Parathyroid adenoma (tissue), 2 donors: ENCODE measurements around the gene IL20RB.

Source experiments
- H2AFZ ChIP-seq: fragments of 300-600 bp; sonication (generic); one replicate; pipeline ENCODE4 v1.7.0; 2017; ENCODE audit warnings: antibody characterized with exemption, mild to moderate bottlenecking
- H3K27ac ChIP-seq: fragments of 300-600 bp; sonication (generic); one replicate; pipeline ENCODE4 v1.7.0; 2017
- H3K27me3 ChIP-seq: fragments of 300-600 bp; sonication (generic); one replicate; pipeline ENCODE4 v1.7.0; 2017; ENCODE audit warnings: low read length; ENCODE audit not compliant: control insufficient read depth, insufficient read depth
- H3K36me3 ChIP-seq: fragments of 300-600 bp; sonication (generic); one replicate; pipeline ENCODE4 v1.7.0; 2017; ENCODE audit warnings: low read length; ENCODE audit not compliant: control insufficient read depth, insufficient read depth
- H3K4me1 ChIP-seq: fragments of 300-600 bp; sonication (generic); one replicate; pipeline ENCODE4 v1.7.0; 2017; ENCODE audit warnings: control low read depth
- H3K4me2 ChIP-seq: fragments of 300-600 bp; sonication (generic); one replicate; pipeline ENCODE4 v1.7.0; 2017; ENCODE audit warnings: low read length
- H3K4me3 ChIP-seq: fragments of 300-600 bp; sonication (generic); one replicate; pipeline ENCODE4 v1.7.0; 2017; ENCODE audit warnings: low read depth, low read length
- H3K79me2 ChIP-seq: fragments of 300-600 bp; sonication (generic); one replicate; pipeline ENCODE4 v1.7.0; 2017; ENCODE audit warnings: control low read depth
- H3K9ac ChIP-seq: fragments of 300-600 bp; sonication (generic); one replicate; pipeline ENCODE4 v1.7.0; 2017; ENCODE audit warnings: mild to moderate bottlenecking
- H3K9me3 ChIP-seq: fragments of 300-600 bp; sonication (generic); one replicate; pipeline ENCODE4 v1.7.0; 2017; ENCODE audit warnings: low read length; ENCODE audit not compliant: control insufficient read depth
- TF ChIP-seq, protein P1 (sequence below): fragments of 300-600 bp; sonication (generic); IDR thresholded peaks from one replicate; pipeline ENCODE4 v1.7.0; 2017; ENCODE audit warnings: antibody characterized with exemption, mild to moderate bottlenecking
- donor health status: primary hyperparathyroidism.

Gene IL20RB

DNA sequence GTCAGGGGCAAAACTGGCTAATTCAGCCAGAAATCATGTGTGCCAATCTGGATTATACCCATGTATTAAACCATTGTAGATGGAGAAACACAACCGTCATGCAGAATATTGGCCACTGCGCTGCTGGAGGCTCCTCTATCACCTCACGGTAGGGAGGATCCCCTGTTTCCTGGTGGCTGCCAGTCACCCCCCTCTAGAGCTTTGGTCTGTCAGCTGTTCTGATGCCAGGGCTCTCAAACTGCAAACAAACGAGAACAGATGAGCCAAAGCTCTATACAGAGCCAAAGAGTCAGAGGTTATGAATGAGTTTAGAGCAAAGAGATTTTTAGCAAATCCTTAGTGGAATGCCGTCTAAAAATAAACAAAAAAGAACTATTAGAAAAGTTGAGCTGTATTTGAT, 62.5 kb downstream of the IL20RB start:
- H3K4me2 ChIP-seq: no peak overlapping the region
- H3K27ac ChIP-seq: no peak overlapping the region
- no peaks in the 10 kb centered on the region for H3K9me3 ChIP-seq
- H3K36me3 ChIP-seq: no peaks in the 10 kb centered on the region
- H3K4me1 ChIP-seq: no peaks in the 10 kb centered on the region
- TF ChIP-seq, protein P1, sequence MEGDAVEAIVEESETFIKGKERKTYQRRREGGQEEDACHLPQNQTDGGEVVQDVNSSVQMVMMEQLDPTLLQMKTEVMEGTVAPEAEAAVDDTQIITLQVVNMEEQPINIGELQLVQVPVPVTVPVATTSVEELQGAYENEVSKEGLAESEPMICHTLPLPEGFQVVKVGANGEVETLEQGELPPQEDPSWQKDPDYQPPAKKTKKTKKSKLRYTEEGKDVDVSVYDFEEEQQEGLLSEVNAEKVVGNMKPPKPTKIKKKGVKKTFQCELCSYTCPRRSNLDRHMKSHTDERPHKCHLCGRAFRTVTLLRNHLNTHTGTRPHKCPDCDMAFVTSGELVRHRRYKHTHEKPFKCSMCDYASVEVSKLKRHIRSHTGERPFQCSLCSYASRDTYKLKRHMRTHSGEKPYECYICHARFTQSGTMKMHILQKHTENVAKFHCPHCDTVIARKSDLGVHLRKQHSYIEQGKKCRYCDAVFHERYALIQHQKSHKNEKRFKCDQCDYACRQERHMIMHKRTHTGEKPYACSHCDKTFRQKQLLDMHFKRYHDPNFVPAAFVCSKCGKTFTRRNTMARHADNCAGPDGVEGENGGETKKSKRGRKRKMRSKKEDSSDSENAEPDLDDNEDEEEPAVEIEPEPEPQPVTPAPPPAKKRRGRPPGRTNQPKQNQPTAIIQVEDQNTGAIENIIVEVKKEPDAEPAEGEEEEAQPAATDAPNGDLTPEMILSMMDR: no peak
- H3K4me3 ChIP-seq: no peak overlapping the region
- H2AFZ ChIP-seq: no peak overlapping the region
- H3K9ac ChIP-seq: no peak overlapping the region
- H3K27me3 ChIP-seq: no peaks in the 10 kb centered on the region
- H3K79me2 ChIP-seq: no peaks in the 10 kb centered on the region

DNA sequence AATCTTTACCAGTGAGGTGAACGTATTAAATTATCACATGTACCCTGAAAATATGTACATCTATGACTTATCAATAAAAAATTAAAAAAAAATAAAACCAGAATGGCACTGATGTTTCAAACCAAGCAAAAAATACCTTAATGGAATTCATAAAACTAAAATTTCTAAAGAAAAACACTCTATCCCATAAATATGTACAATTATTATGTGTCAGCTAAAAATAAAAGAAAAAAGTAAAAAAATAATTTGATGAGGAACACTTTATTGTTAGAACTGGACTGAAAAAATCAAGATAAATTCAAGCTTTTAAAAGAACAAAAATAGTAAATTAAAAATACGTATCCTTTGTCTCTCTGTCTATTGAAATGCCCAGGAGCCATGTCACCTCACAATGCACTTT, 63.1 kb downstream of the IL20RB start:
- TF ChIP-seq, protein P1: no peak
- no peak overlapping the region for H2AFZ ChIP-seq
- no peaks in the 10 kb centered on the region for H3K27me3 ChIP-seq
- no peaks in the 10 kb centered on the region for H3K79me2 ChIP-seq
- H3K27ac ChIP-seq: no peak overlapping the region
- no peak overlapping the region for H3K4me2 ChIP-seq
- H3K36me3 ChIP-seq: no peaks in the 10 kb centered on the region
- no peak overlapping the region for H3K9ac ChIP-seq
- H3K4me1 ChIP-seq: no peaks in the 10 kb centered on the region
- no peaks in the 10 kb centered on the region for H3K9me3 ChIP-seq
- no peak overlapping the region for H3K4me3 ChIP-seq

DNA sequence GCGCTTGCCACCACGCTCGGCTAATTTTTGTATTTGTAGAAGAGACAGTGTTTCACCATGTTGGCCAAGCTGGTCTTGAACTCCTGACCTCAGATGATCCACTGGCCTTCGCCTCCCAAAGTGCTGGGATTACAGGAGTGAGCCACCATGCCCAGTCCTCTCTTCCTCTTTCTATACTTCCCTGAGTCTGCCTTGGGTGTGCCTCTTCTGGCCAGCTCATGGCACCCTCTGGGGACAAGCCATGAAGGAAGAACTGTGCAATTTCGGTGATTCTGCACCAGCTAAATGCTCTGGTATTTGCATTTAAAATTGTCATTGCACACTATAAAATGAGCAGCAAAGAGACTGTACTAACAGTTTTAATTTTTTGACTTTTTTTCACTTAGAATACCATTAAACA, 66.6 kb downstream of the IL20RB start:
- Histone ChIP-seq H3K9ac (no peak overlapping the region), H3K79me2 (no peaks in the 10 kb centered on the region), H3K4me1 (no peaks in the 10 kb centered on the region), H3K27ac (no peak overlapping the region), H2AFZ (no peak overlapping the region), H3K36me3 (no peaks in the 10 kb centered on the region), H3K4me2 (no peak overlapping the region), H3K27me3 (no peaks in the 10 kb centered on the region), H3K9me3 (no peaks in the 10 kb centered on the region), H3K4me3 (no peak overlapping the region)
- TF ChIP-seq, protein P1: no peak

DNA sequence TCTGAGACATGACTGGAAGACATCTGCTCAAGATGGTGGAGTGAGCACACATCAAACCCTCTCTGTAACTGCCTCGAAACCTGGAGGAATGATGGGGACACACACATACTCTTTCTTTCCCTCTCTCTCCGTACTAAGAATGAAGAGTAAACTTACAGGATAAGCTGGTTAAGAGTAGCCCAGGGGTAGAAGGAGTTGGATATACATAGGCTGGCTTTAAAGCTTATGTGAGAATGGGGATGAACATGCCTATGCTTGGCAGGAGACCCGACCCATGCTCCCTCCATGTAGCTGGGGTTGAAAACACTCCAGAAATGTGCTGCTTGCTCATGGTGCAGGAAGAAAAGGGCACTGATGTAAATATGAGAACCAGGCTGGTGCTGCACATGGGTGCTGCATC, 68.9 kb downstream of the IL20RB start:
- H3K9ac ChIP-seq: no peak overlapping the region
- no peaks in the 10 kb centered on the region for H3K9me3 ChIP-seq
- no peaks in the 10 kb centered on the region for H3K36me3 ChIP-seq
- TF ChIP-seq, protein P1: no peak
- no peak overlapping the region for H3K27ac ChIP-seq
- no peak overlapping the region for H3K4me2 ChIP-seq
- no peak overlapping the region for H3K4me3 ChIP-seq
- H2AFZ ChIP-seq: no peak overlapping the region
- H3K79me2 ChIP-seq: no peaks in the 10 kb centered on the region
- no peaks in the 10 kb centered on the region for H3K4me1 ChIP-seq
- H3K27me3 ChIP-seq: no peaks in the 10 kb centered on the region

DNA sequence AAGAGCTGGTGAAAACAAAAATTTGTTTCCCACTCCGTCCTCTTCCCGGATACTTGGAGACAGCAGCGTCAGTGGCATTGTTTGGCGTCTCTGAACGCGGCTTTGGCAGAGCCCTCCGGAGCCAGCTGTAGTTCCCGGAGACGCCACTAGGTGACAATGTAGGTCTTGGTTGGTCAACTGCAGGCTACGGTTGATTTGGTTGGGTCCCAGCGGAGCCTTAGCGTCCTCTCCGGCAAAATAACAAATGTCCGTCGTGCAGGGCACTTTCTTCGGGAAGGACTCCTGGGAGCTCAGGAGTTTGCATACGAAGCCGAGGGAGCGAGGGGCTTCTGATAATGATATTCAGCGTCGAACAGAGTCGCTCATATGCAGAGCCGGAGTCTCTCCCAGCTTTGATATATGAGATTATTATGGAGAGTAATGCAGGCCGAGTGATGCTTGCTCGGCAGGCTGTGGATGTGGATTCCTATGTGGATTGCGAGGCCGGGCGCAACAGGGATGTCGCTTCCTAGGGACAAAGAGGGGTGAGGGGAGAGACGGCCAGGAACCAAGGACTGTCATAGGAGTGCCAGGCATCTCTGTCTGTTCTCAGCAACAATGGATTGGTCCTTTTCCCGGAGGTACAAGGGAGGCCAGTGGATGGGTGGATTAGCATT, 74.8 kb downstream of the IL20RB start:
- Histone ChIP-seq H3K4me3 (peak overlapping the region; percentile 39), H2AFZ (peak overlapping the region; percentile 87), H3K27ac (no peak overlapping the region), H3K27me3 (no peaks in the 10 kb centered on the region), H3K4me2 (peak overlapping the region; percentile 54), H3K79me2 (no peaks in the 10 kb centered on the region), H3K4me1 (no peaks in the 10 kb centered on the region), H3K9ac (no peak overlapping the region), H3K9me3 (no peaks in the 10 kb centered on the region), H3K36me3 (no peaks in the 10 kb centered on the region)
- TF ChIP-seq, protein P1: peak; percentile 99
